PC-3 (cell line): ENCODE data around the gene CYB5R4. TPM values are rescaled to one million over a fixed set of nuclear protein-coding genes. Genes with fewer than 3 reads are reported as not detected.

Experiments
- ATAC-seq: fragments of 200-7000 bp; cut with Tn5 transposase; 2 replicates; pipeline ENCODE4 v1.9.1; 2020; ENCODE audit warnings: mild to moderate bottlenecking, moderate library complexity
- BruUV-seq: library from RNA; stranded (reverse); fragments of 400-500 nt; replicated peaks from 2 replicates; lab custom pipeline; 2021; lab: Mats Ljungman, UMichigan
- CTCF ChIA-PET: fragments of 300-600 bp; sonication (Branson Sonifier 250); formaldehyde crosslinking; loops from one replicate; lab custom pipeline; 2022; ENCODE audit warnings: antibody characterized with exemption; lab: Charles Lee
- POLR2A ChIA-PET: fragments of 300-600 bp; sonication (Branson Sonifier 250); formaldehyde crosslinking; loops from one replicate; lab custom pipeline; 2022; ENCODE audit warnings: antibody characterized with exemption; ENCODE audit not compliant: unreplicated experiment; lab: Charles Lee
- DNase-seq: peaks from one replicate; pipeline ENCODE4 v3.0.0-alpha.2; 2015
- H2AFZ ChIP-seq: fragments of 300-600 bp; sonication (generic); 2 replicates; pipeline ENCODE4 v1.6.0; 2016; ENCODE audit warnings: antibody characterized with exemption, low read length
- H3F3A ChIP-seq: fragments of 300-600 bp; sonication (generic); one replicate; pipeline ENCODE4 v1.6.0; 2017; ENCODE audit warnings: antibody characterized with exemption, low read length, control low read depth, mild to moderate bottlenecking; ENCODE audit not compliant: unreplicated experiment
- H3K27ac ChIP-seq: fragments of 300-600 bp; sonication (generic); 2 replicates; pipeline ENCODE4 v1.5.1; 2016; ENCODE audit warnings: mild to moderate bottlenecking, low read length
- H3K27me3 ChIP-seq: fragments of 300-600 bp; sonication (generic); 2 replicates; pipeline ENCODE4 v1.6.1; 2016; ENCODE audit warnings: low read length, mixed read lengths
- H3K36me3 ChIP-seq: fragments of 300-600 bp; sonication (generic); 2 replicates; pipeline ENCODE4 v1.6.1; 2016; ENCODE audit warnings: low read depth, mixed run types, low read length, mixed read lengths
- H3K4me1 ChIP-seq: fragments of 300-600 bp; sonication (generic); 2 replicates; pipeline ENCODE4 v1.5.1; 2016; ENCODE audit warnings: low read length; ENCODE audit not compliant: insufficient read depth
- H3K4me2 ChIP-seq: fragments of 300-600 bp; sonication (generic); 2 replicates; pipeline ENCODE4 v1.6.0; 2016; ENCODE audit warnings: low read length
- H3K4me3 ChIP-seq: fragments of 300-600 bp; sonication (generic); 2 replicates; pipeline ENCODE4 v1.5.1; 2016; ENCODE audit warnings: mild to moderate bottlenecking, low read length, mixed read lengths
- H3K79me2 ChIP-seq: fragments of 300-600 bp; sonication (generic); 2 replicates; pipeline ENCODE4 v1.6.1; 2017; ENCODE audit warnings: low read length, mixed read lengths
- H3K9ac ChIP-seq: fragments of 300-600 bp; sonication (generic); 2 replicates; pipeline ENCODE4 v1.6.0; 2016; ENCODE audit warnings: mild to moderate bottlenecking, low read length
- H3K9me2 ChIP-seq: fragments of 300-600 bp; sonication (generic); replicated peaks from 2 replicates; pipeline ENCODE4 v1.6.1; 2016; ENCODE audit warnings: mixed run types, low read length, mixed read lengths
- H3K9me3 ChIP-seq: fragments of 300-600 bp; sonication (generic); 2 replicates; pipeline ENCODE4 v1.6.1; 2016; ENCODE audit warnings: low read length, mixed read lengths
- H4K20me1 ChIP-seq: fragments of 300-600 bp; sonication (generic); 2 replicates; pipeline ENCODE4 v1.6.1; 2016; ENCODE audit warnings: low read length, mixed read lengths
- CTCF ChIP-seq: fragments of 300-600 bp; sonication (generic); conservative IDR thresholded peaks from 2 replicates; pipeline ENCODE4 v1.5.1; 2017; ENCODE audit warnings: antibody characterized with exemption, low read depth, mild to moderate bottlenecking, low read length
- EZH2 ChIP-seq: fragments of 300-600 bp; sonication (generic); IDR thresholded peaks from one replicate; pipeline ENCODE4 v1.6.1; 2017; ENCODE audit warnings: antibody characterized with exemption, mild to moderate bottlenecking, low read length; ENCODE audit not compliant: unreplicated experiment
- EZH2phosphoT487 ChIP-seq: fragments of 300-600 bp; sonication (generic); IDR thresholded peaks from 2 replicates; pipeline ENCODE4 v1.6.1; 2018; ENCODE audit warnings: mild to moderate bottlenecking, antibody characterized with exemption, low read length, borderline replicate concordance
- intact Hi-C: fragments of 100-400 bp; cut with micrococcal nuclease; formaldehyde crosslinking; loops from 2 replicates; pipeline ENCODE4 v1.9.0; 2023
- total RNA-seq: library from RNA; depleted of rRNA; stranded (reverse); fragments of >200 nt; gene quantifications from 2 replicates; pipeline ENCODE4 v1.2.3, GENCODE V29; 2014

CYB5R4 gene
- total RNA-seq, 1 experiment from 2014 or later, result 5.6 TPM

GRCh38 chr6:83853178-83854000 is 6.1 kb upstream of the CYB5R4 start, which contains the start of gene RIPPLY2:
TSS of gene RIPPLY2 (plus strand) at chr6:83853360. CDS start at chr6:83853417, 57 bp downstream.
- intact Hi-C loops, result no loop called here
- Histone ChIP-seq H3F3A (no peaks in the 10 kb centered on the region), H3K4me2 (no peak within 1 kb of the TSS), H3K4me3 (no peak within 1 kb of the TSS), H3K36me3 (no peaks in the 10 kb centered on the region), H3K79me2 (no peaks in the 10 kb centered on the region), H3K27ac (no peak within 1 kb of the TSS), H3K9me2 (no peaks in the 10 kb centered on the region), H2AFZ (no peak within 1 kb of the TSS), H3K9ac (no peak within 1 kb of the TSS), H3K9me3 (no peaks in the 10 kb centered on the region), H3K4me1 (peaks cover 8% of the 10 kb centered on the region), H3K27me3 (peaks cover 12% of the 10 kb centered on the region; the same call in 1 of the 2 replicates), H4K20me1 (no peaks in the 10 kb centered on the region)
- ATAC-seq (no peak), DNase-seq (no peak)
- BruUV-seq, result no TSS peak
- POLR2A ChIA-PET, result no interaction called here
- no peak for TF ChIP-seq EZH2
- CTCF ChIA-PET, result no interaction called here

- intact Hi-C loops, result no loop called here
- Histone ChIP-seq H3K27ac (no peak overlapping the region), H4K20me1 (no peaks in the 10 kb centered on the region), H3K4me1 (peaks cover 8% of the 10 kb centered on the region), H3K4me2 (no peak overlapping the region), H3K79me2 (no peaks in the 10 kb centered on the region), H3K27me3 (peaks cover 11% of the 10 kb centered on the region; the same call in 1 of the 2 replicates), H3K9me2 (no peaks in the 10 kb centered on the region), H3K9ac (no peak overlapping the region), H2AFZ (no peak overlapping the region), H3K4me3 (no peak overlapping the region), H3K9me3 (no peaks in the 10 kb centered on the region), H3K36me3 (no peaks in the 10 kb centered on the region), H3F3A (no peaks in the 10 kb centered on the region)
- DNase-seq (no peak), ATAC-seq (no peak)
- no peak for TF ChIP-seq EZH2phosphoT487
- no peak for TF ChIP-seq EZH2
- TF ChIP-seq CTCF, result no peak
- BruUV-seq, result no TSS peak
- ChIA-PET POLR2A (no interaction called here), CTCF (interaction anchor here (0.6 kb wide), 1 partner anchor 251 kb away, joined by 4 read pairs; no protein-coding TSS in a partner anchor)
Measured at GRCh38 chr6:83854001-83854501, 5.4 kb upstream of the CYB5R4 start.

- CTCF ChIA-PET, result no interaction called here
- H3K4me2 ChIP-seq, result no peak overlapping the region; the same call in 1 of the 2 replicates
- no peaks in the 10 kb centered on the region for H3F3A ChIP-seq
- POLR2A ChIA-PET, result no interaction called here
- ATAC-seq (no peak), DNase-seq (peak; percentile 14)
- peaks cover under 1% of the 10 kb centered on the region; the same call in 1 of the 2 replicates for H3K79me2 ChIP-seq
- H3K9ac ChIP-seq, result no peak overlapping the region
- no peak overlapping the region for H3K27ac ChIP-seq
- H3K27me3 ChIP-seq, result peaks cover 4% of the 10 kb centered on the region; the same call in 1 of the 2 replicates
- no peaks in the 10 kb centered on the region for H4K20me1 ChIP-seq
- peaks cover 8% of the 10 kb centered on the region for H3K4me1 ChIP-seq
- no peaks in the 10 kb centered on the region for H3K36me3 ChIP-seq
- no peak overlapping the region for H3K4me3 ChIP-seq
- intact Hi-C loops, result no loop called here
- H2AFZ ChIP-seq, result no peak overlapping the region
- H3K9me2 ChIP-seq, result no peaks in the 10 kb centered on the region
- no TSS peak for BruUV-seq
- TF ChIP-seq CTCF, result no peak
- TF ChIP-seq EZH2, result no peak
- TF ChIP-seq EZH2phosphoT487, result no peak
- no peaks in the 10 kb centered on the region for H3K9me3 ChIP-seq
Measured at GRCh38 chr6:83854766-83855165, 4.7 kb upstream of the CYB5R4 start.
